GM12874 (cell line): ENCODE measurements around the gene PER1.
A peak's percentile ranks its signal among the peaks of the same experiment; 100 is the strongest.

Experiments used
- TF ChIP-seq, protein P1 (sequence below): IDR thresholded peaks from 2 replicates; pipeline ENCODE4 v1.5.1; 2011; ENCODE audit warnings: low read depth, mild to moderate bottlenecking, control low read depth, low read length, moderate library complexity; ENCODE audit not compliant: insufficient read depth

PER1 gene

DNA sequence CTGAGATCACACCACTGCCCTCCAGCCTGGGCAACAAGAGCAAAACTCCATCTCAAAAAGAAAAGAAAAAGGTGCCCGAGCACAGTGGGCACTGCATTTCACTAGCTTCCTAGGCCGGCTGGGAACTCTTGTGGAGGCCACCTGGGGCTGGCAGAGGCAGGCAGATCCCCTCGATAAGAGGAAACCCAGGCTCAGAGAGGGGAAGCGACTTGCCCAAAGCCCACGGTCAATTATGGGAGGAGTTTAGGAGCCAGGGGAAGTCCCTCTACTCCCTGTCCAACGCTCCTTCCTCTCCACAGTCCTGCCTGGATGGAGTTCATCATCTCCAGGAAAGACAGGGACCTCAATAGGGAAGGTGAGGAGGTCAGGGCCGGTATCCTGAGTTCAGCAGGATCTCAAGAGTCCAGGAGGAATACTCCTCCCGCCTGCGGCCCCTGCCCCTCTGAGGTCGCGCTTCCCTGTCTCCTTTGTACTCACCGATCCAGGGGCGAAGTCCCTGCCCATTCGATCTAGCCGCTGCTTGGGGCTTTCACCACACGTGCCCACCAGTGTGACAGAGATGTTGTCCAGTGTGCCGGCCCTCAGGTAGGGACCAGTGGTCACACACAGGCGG, 34.7 kb downstream of the PER1 start:
- TF ChIP-seq, protein P1, sequence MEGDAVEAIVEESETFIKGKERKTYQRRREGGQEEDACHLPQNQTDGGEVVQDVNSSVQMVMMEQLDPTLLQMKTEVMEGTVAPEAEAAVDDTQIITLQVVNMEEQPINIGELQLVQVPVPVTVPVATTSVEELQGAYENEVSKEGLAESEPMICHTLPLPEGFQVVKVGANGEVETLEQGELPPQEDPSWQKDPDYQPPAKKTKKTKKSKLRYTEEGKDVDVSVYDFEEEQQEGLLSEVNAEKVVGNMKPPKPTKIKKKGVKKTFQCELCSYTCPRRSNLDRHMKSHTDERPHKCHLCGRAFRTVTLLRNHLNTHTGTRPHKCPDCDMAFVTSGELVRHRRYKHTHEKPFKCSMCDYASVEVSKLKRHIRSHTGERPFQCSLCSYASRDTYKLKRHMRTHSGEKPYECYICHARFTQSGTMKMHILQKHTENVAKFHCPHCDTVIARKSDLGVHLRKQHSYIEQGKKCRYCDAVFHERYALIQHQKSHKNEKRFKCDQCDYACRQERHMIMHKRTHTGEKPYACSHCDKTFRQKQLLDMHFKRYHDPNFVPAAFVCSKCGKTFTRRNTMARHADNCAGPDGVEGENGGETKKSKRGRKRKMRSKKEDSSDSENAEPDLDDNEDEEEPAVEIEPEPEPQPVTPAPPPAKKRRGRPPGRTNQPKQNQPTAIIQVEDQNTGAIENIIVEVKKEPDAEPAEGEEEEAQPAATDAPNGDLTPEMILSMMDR: no peak

GRCh38 chr17:8116776-8117175, 35.4 kb downstream of the PER1 start:
- TF ChIP-seq, protein P1: no peak

DNA sequence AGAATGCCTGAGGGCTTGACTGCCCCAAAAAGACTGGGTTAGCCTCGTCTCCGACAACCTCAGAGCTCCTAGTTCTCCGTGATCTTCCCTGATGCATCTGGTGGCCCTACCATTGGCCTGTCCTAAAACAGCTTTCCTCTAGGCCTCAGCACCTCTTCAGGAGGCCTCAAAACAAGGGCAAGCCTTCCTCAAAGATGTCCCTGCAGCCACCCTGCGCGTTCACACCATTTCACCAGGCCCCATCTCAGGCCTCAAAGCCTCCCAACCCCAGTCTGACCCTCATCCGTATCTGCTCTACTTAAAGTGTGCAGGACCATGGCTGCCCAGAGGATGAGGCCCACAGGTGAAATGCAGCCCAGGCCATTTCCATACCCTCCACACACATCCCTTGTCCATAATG, 41.3 kb downstream of the PER1 start:
- TF ChIP-seq, protein P1: no peak

DNA sequence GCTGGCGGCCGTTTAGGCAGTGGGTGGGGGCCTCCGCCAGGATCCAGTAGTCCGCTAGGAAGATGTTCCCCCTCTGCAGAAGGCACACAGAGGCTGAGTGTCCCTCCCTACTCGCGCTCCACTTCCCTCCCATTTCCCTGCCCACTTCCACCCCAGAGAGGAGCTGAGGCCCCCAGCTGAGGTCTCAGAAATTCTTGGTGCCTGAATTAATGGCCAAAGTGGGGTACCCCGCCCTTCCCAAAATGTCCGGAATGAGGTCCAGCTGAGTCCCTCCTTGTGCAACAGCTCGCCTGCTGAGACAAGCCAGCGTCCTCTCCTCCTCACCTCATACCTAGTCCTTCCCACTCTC, 41.8 kb downstream of the PER1 start:
- TF ChIP-seq, protein P1: no peak

DNA sequence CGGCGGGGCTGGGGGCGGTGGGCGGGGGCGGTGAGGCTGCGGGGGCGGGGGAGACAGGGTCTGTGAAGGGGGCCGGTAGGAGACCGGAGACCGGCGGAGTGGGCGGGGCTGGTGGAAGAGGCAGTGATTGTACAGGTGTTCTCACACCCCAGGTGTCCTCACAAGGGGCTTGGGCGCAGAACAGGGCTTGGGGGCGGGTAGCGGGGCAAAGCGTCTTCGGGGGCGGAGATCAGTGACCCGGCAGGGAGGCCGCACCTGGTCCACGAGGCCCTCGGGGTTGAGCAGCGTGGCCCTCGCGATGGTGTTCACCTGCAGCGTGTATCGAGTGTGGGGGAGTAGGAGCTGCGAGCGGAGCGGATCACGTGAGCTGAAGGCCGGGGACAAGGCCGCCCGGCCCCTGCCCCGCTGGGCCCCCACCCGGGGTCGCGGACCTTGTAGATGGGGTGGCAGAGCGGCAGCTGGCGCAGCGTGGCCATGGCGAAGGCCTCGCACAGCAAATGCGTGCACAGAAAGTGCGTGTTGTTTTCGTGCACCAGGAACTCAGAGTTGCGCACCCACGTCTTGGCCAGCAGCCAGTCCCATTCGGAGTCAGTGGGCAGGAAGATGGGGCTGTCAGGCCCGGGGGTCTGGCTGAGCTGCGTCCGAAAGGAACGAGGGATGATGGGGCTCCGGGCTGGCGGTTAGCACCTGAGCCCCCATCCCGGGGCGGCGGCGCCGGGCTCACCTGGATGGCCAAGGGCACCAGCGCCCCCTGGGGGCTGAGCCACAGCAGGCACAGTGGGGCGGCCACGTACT, 42.3 kb downstream of the PER1 start:
- TF ChIP-seq, protein P1: peak; percentile 97

DNA sequence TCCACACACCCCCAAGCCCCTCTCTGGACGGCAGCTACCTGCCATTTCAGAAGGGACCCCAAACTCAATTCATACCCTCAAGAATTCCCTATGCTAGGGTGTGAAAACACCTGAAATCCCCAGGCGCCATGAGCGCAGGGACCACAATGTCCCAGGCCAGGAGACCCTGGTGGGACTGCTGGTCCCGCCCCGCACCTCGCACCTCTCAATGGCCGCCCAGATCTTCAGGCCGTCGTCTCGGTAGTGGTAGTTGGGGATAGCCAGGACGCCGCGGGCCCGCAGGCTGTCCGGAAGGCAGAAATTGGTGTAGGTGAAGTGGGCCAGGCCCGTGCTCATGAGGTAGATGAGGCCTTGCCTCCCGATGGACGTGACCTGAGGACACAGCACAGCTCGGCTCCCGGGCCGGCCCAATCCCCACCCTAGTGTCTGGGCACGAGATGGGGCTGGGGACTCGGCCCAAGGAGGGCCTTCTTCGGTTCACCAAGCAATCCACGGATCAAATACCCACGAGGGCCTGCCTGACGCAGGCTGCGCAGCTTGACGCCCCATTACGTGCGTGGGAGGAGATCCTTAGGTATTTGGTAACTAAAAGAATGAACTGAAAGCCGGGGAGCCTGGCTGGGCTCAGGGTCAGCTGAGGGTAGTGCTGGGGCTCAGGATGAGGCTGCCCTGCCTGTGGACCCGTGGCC, 43.1 kb downstream of the PER1 start:
- TF ChIP-seq, protein P1: no peak

GRCh38 chr17:8105957-8106398, 46.2 kb downstream of the PER1 start:
- TF ChIP-seq, protein P1: no peak
